CD14-positive monocyte (primary cell): Measurements from ENCODE around the gene MYO7B. TPM values are rescaled to one million over a fixed set of nuclear protein-coding genes. Genes with fewer than 3 reads are reported as not detected.
A peak's percentile ranks its signal among the peaks of the same experiment; 100 is the strongest.

Experiments
- DNase-seq, 3 donors: peaks; one replicate each; pipeline ENCODE4 v3.0.0-alpha.2; 2011 to 2022
- H2AFZ ChIP-seq: 2 replicates; pipeline ENCODE4 v1.6.0; 2012; ENCODE audit warnings: mild to moderate bottlenecking, low read depth, low read length, inconsistent platforms; ENCODE audit not compliant: insufficient read depth, poor library complexity, severe bottlenecking
- H3K27ac ChIP-seq, 2 donors: 1 replicate in 1 of 2; 2 replicates in 1 of 2; pipeline ENCODE4 v1.5.1; 2012 to 2013; ENCODE audit warnings: low read length in 2 of 2, control low read depth in 1 of 2, inconsistent platforms in 1 of 2, low read depth in 1 of 2, mild to moderate bottlenecking in 1 of 2
- H3K27me3 ChIP-seq, 2 donors: one replicate each; pipeline versions ENCODE4 v1.6.0 to v1.6.1; 2011 to 2013; ENCODE audit warnings: low read length in 2 of 2; ENCODE audit not compliant: control insufficient read depth in 2 of 2, insufficient read depth in 2 of 2
- H3K36me3 ChIP-seq, 2 donors: replicated peaks in 1 of 2; 1 replicate in 1 of 2; 2 replicates in 1 of 2; pipeline versions ENCODE4 v1.5.1 to v1.6.1; 2012 to 2013; ENCODE audit warnings: low read length in 2 of 2, control low read depth in 1 of 2, inconsistent platforms in 1 of 2, mild to moderate bottlenecking in 1 of 2; ENCODE audit not compliant: insufficient read depth in 2 of 2, control insufficient read depth in 1 of 2
- H3K4me1 ChIP-seq, 2 donors: 1 replicate in 1 of 2; 2 replicates in 1 of 2; pipeline versions ENCODE4 v1.5.1 to v1.6.1; 2012 to 2013; ENCODE audit warnings: low read length in 2 of 2, control low read depth in 1 of 2, inconsistent platforms in 1 of 2, mild to moderate bottlenecking in 1 of 2, moderate library complexity in 1 of 2; ENCODE audit not compliant: insufficient read depth in 2 of 2, control insufficient read depth in 1 of 2
- H3K4me2 ChIP-seq: replicated peaks from 2 replicates; pipeline ENCODE3; 2012; ENCODE audit warnings: low read length, moderate library complexity, mild to moderate bottlenecking; ENCODE audit not compliant: poor library complexity, severe bottlenecking; ENCODE audit errors: extremely low read depth
- H3K4me3 ChIP-seq, 3 experiments: fragments of 200-600 bp in 1 of 3; sonication (generic) in 1 of 3; replicated peaks in 1 of 3; 1 replicate in 2 of 3; 2 replicates in 1 of 3; pipeline ENCODE4 v1.5.1; 2011 to 2013; ENCODE audit warnings: low read length in 3 of 3, mild to moderate bottlenecking in 3 of 3, control low read depth in 2 of 3, low read depth in 2 of 3, inconsistent platforms in 1 of 3, moderate library complexity in 1 of 3
- H3K79me2 ChIP-seq: 2 replicates; pipeline ENCODE4 v1.6.0; 2012; ENCODE audit warnings: mild to moderate bottlenecking, control low read depth, inconsistent platforms, low read length, moderate library complexity; ENCODE audit not compliant: insufficient read depth
- H3K9ac ChIP-seq: 2 replicates; pipeline ENCODE4 v1.6.0; 2017; ENCODE audit warnings: low read length, mild to moderate bottlenecking; ENCODE audit not compliant: insufficient read depth, poor library complexity, severe bottlenecking
- H3K9me3 ChIP-seq, 2 donors: replicated peaks in 1 of 2; 1 replicate in 1 of 2; 2 replicates in 1 of 2; pipeline versions ENCODE4 v1.5.1 to v1.6.1; 2012 to 2013; ENCODE audit warnings: low read length in 2 of 2, control low read depth in 1 of 2; ENCODE audit not compliant: control insufficient read depth in 1 of 2, insufficient read depth in 1 of 2
- H4K20me1 ChIP-seq: 2 replicates; pipeline ENCODE4 v1.6.0; 2012; ENCODE audit warnings: mild to moderate bottlenecking, low read length, control low read depth, moderate library complexity; ENCODE audit not compliant: insufficient read depth
- H3K27ac Mint-ChIP-seq, 7 donors: one replicate each; pipeline ENCODE4 v1.8.0; 2020; ENCODE audit warnings: mild to moderate bottlenecking in 7 of 7, mixed read lengths in 7 of 7, moderate library complexity in 6 of 7, inconsistent platforms in 2 of 7
- H3K27me3 Mint-ChIP-seq, 3 donors: one replicate each; pipeline ENCODE4 v1.8.0; 2021 to 2022; ENCODE audit warnings: low read depth in 3 of 3, mild to moderate bottlenecking in 3 of 3, mixed read lengths in 3 of 3, moderate library complexity in 3 of 3, inconsistent platforms in 1 of 3
- H3K36me3 Mint-ChIP-seq, 2 donors: one replicate each; pipeline ENCODE4 v1.8.0; 2020; ENCODE audit warnings: mixed read lengths in 2 of 2, inconsistent platforms in 1 of 2, mild to moderate bottlenecking in 1 of 2
- H3K4me1 Mint-ChIP-seq: one replicate; pipeline ENCODE4 v1.8.0; 2020; ENCODE audit warnings: mild to moderate bottlenecking, mixed read lengths
- H3K4me3 Mint-ChIP-seq, 2 donors: one replicate each; pipeline ENCODE4 v1.8.0; 2020; ENCODE audit warnings: mild to moderate bottlenecking in 2 of 2, mixed read lengths in 2 of 2, moderate library complexity in 1 of 2
- H3K9me3 Mint-ChIP-seq, 7 donors: one replicate each; pipeline ENCODE4 v1.8.0; 2020 to 2022; ENCODE audit warnings: mixed read lengths in 7 of 7, mild to moderate bottlenecking in 6 of 7, moderate library complexity in 6 of 7, inconsistent platforms in 2 of 7
- CTCF ChIP-seq: fragments of 200-600 bp; IDR thresholded peaks from one replicate; pipeline ENCODE4 v1.8.0; 2022; ENCODE audit warnings: antibody characterized with exemption, mild to moderate bottlenecking
- WGBS: methylation state at CpG from one replicate; pipeline ENCODE4 v1.1.5; 2013; ENCODE audit warnings: missing lambda C conversion rate; ENCODE audit not compliant: insufficient coverage; 5-methylcytosine and 5-hydroxymethylcytosine counted together
- intact Hi-C, 2 donors: fragments of 100-400 bp; cut with micrococcal nuclease; formaldehyde crosslinking; loops; one replicate each; pipeline versions ENCODE4 v1.15.0 to v1.15.1; 2023
- polyA plus RNA-seq, 3 donors: library from polyadenylated mRNA; depleted of rRNA in 1 of 3; unstranded in 2 of 3; stranded (reverse) in 1 of 3; fragments of 300-500 nt in 2 of 3; fragments of >200 nt in 1 of 3; fragmentation: Illumina TruSeq in 2 of 3; gene quantifications; 1 replicate in 2 of 3; 2 replicates in 1 of 3; pipeline ENCODE4 v1.2.3, GENCODE V29; 2012 to 2021

Gene MYO7B
- polyA plus RNA-seq, 3 donors, result 7.3 to 9.8 (median 9.0) TPM

GRCh38 chr2:127558911-127559310 is 23.4 kb downstream of the MYO7B start:
- no peak overlapping the region for H3K27ac Mint-ChIP-seq

DNA sequence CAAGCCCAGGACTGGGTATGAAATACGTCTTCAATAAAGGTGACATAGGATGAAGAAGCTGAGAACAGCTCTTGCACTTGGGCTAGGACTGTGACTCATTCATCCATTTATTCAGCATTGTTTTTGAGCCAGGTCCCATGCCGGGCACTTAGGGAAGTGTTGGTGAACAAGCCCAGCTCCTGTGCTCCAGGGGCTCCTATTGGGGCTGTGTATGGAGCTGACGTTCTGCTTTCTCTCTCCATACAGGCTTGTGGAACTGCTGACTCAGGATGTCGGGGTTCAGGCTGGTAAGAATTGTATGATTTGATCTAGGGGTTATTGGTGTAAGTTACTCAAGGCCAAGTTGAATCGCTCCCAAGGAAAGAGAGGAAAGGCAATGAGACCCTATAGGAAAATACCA is 24.0 kb downstream of the MYO7B start:
- 87% methylated on average over 3 of the region's 5 CpGs for WGBS
- TF ChIP-seq CTCF, result no peak
- Mint-ChIP-seq H3K9me3 (peaks cover 5 to 16% (median 12%) of the 10 kb centered on the region in 7 donors), H3K27me3 (peaks cover 1 to 13% (median 3%) of the 10 kb centered on the region in 3 donors), H3K27ac (no peak overlapping the region), H3K36me3 (no peaks in the 10 kb centered on the region), H3K4me3 (no peak overlapping the region), H3K4me1 (peaks cover 34% of the 10 kb centered on the region)
- DNase-seq, result peak in 1 of 3 donors; percentile 23
- no peak overlapping the region for H3K27ac ChIP-seq
- peaks cover 29 to 35% of the 10 kb centered on the region in 2 donors for H3K4me1 ChIP-seq
- H3K79me2 ChIP-seq, result no peaks in the 10 kb centered on the region
- no peaks in the 10 kb centered on the region for H3K36me3 ChIP-seq
- no peak overlapping the region for H3K4me3 ChIP-seq
- H2AFZ ChIP-seq, result no peak overlapping the region
- intact Hi-C loops, result no loop called here
- H3K9ac ChIP-seq, result no peak overlapping the region
- peaks cover 0 to 4% of the 10 kb centered on the region in 2 donors for H3K9me3 ChIP-seq
- no peaks in the 10 kb centered on the region for H4K20me1 ChIP-seq
- H3K4me2 ChIP-seq, result no peak overlapping the region
- H3K27me3 ChIP-seq, result no peaks in the 10 kb centered on the region

More at GRCh38 chr2:127558911-127559310, 23.4 kb downstream of the MYO7B start:
- H3K27me3 Mint-ChIP-seq, result peaks cover 1 to 13% (median 3%) of the 10 kb centered on the region in 3 donors
- Histone ChIP-seq H2AFZ (no peak overlapping the region), H3K4me3 (no peak overlapping the region), H3K9me3 (peaks cover 0 to 4% of the 10 kb centered on the region in 2 donors), H3K4me1 (peaks cover 24 to 29% of the 10 kb centered on the region in 2 donors), H3K9ac (no peak overlapping the region), H4K20me1 (no peaks in the 10 kb centered on the region), H3K27ac (no peak overlapping the region), H3K36me3 (no peaks in the 10 kb centered on the region), H3K27me3 (no peaks in the 10 kb centered on the region), H3K4me2 (no peak overlapping the region), H3K79me2 (no peaks in the 10 kb centered on the region)
- H3K4me3 Mint-ChIP-seq, result no peak overlapping the region
- WGBS, result 94% methylated on average over 8 of the region's 8 CpGs
- TF ChIP-seq CTCF, result no peak
- intact Hi-C loops, result no loop called here
- no peaks in the 10 kb centered on the region for H3K36me3 Mint-ChIP-seq
- DNase-seq, result no peak
- H3K9me3 Mint-ChIP-seq, result peaks cover 5 to 16% (median 12%) of the 10 kb centered on the region in 7 donors
- H3K4me1 Mint-ChIP-seq, result peaks cover 29% of the 10 kb centered on the region
